ENCODE results near the gene LRRN4.

DNA sequence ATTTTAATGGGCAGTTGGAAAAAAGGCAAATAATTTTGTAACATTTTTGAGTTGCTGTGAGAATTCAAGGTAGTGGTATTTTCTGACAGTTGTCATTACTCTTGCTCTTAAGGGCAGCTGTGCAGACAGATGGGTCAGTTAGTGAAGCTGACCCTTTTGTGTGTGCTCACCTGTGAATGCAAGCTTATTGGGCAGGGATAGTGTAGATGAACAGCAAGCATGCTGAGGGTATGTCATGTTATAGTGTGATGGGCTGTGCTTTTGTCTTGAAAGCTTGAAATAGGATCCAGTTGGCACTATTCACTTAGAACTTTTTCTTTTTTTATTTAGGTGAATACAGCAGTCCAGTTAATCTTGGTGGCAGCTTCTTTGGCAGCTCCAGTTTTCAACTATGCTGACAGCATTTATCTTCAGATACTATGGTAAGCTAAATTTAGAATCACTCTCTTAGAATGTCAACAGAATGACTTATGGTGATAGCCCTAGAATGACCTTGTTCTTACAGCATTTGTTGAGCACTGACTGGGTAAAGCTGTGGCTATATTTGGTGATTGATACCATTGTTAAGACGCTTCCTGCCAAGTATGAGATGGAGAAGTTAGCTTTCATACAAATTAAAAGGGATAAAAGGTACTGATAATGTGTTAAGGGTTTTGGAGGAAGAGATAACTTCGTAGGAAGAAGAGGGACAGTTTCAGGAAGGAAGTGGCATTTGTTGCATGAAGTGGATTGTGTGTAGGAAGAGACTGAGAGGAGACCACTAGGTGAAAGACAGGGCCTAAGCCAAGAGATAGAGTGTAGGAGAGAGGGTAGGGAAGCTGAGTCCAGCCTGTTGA, 19.5 kb downstream of the LRRN4 start:
- no peak for TF ChIP-seq ARNTL (CRISPR knock-in tag; IDR thresholded peaks at IDR 0.05; ENCODE audit: borderline replicate concordance, low read depth)
- TF ChIP-seq, protein P1, sequence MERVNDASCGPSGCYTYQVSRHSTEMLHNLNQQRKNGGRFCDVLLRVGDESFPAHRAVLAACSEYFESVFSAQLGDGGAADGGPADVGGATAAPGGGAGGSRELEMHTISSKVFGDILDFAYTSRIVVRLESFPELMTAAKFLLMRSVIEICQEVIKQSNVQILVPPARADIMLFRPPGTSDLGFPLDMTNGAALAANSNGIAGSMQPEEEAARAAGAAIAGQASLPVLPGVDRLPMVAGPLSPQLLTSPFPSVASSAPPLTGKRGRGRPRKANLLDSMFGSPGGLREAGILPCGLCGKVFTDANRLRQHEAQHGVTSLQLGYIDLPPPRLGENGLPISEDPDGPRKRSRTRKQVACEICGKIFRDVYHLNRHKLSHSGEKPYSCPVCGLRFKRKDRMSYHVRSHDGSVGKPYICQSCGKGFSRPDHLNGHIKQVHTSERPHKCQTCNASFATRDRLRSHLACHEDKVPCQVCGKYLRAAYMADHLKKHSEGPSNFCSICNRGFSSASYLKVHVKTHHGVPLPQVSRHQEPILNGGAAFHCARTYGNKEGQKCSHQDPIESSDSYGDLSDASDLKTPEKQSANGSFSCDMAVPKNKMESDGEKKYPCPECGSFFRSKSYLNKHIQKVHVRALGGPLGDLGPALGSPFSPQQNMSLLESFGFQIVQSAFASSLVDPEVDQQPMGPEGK (CRISPR knock-in tag; IDR thresholded peaks at IDR 0.05; ENCODE audit: borderline replicate concordance), result no peak
